OCI-LY3 (cell line): Measurements from ENCODE around the gene SLC7A7.

Experiments
- EZH2phosphoT487 ChIP-seq: fragments of 200-600 bp; shearing (Covaris generic); IDR thresholded peaks from 2 replicates; pipeline ENCODE4 v1.6.1; 2018; ENCODE audit warnings: antibody characterized with exemption, mixed run types, low read depth
- TF ChIP-seq, protein P1 (sequence below): fragments of 200-600, 300-600 bp; sonication (generic); IDR thresholded peaks from 2 replicates; pipeline ENCODE4 v1.5.1; 2014; ENCODE audit warnings: antibody characterized with exemption, low read length, low read depth

DNA sequence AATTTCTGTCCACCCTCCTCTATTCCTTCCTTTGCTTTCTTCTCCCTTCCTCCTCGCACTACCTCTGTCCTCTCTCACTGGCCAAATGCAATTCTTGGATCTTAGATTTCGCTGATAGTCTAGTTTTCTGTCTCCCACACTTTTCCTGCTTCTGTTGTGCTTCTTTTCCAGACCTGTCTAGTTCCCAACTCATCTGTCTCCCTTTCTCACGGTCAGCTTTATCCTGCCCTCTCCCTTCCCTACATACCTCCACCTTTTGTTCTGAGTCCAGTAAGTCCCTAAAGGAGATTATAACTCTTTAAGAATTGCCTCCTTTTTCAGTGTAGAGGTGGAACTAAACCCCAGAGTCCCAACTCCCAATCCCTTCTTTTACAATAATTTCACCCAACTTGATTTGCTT, 20.3 kb upstream of the SLC7A7 start:
- TF ChIP-seq, protein P1, sequence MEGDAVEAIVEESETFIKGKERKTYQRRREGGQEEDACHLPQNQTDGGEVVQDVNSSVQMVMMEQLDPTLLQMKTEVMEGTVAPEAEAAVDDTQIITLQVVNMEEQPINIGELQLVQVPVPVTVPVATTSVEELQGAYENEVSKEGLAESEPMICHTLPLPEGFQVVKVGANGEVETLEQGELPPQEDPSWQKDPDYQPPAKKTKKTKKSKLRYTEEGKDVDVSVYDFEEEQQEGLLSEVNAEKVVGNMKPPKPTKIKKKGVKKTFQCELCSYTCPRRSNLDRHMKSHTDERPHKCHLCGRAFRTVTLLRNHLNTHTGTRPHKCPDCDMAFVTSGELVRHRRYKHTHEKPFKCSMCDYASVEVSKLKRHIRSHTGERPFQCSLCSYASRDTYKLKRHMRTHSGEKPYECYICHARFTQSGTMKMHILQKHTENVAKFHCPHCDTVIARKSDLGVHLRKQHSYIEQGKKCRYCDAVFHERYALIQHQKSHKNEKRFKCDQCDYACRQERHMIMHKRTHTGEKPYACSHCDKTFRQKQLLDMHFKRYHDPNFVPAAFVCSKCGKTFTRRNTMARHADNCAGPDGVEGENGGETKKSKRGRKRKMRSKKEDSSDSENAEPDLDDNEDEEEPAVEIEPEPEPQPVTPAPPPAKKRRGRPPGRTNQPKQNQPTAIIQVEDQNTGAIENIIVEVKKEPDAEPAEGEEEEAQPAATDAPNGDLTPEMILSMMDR: no peak
- no peak for TF ChIP-seq EZH2phosphoT487
